SU-DHL-6 (cell line): ENCODE measurements around the gene GDF7.

Experiments
- CTCF ChIP-seq: fragments of 200-600 bp; sonication (generic); IDR thresholded peaks from one replicate; pipeline ENCODE4 v1.5.1; 2017; ENCODE audit warnings: antibody characterized with exemption, mild to moderate bottlenecking, low read length, moderate library complexity; ENCODE audit not compliant: insufficient read depth, poor library complexity, severe bottlenecking
- EZH2phosphoT487 ChIP-seq: fragments of 200-600 bp; sonication (generic), shearing (Covaris generic); conservative IDR thresholded peaks from 2 replicates; pipeline ENCODE4 v1.6.1; 2018; ENCODE audit warnings: mild to moderate bottlenecking, antibody characterized with exemption, low read length, moderate library complexity, mixed read lengths

- TF ChIP-seq CTCF (no peak), EZH2phosphoT487 (no peak)
Observed at GRCh38 chr2:20697322-20697934, 30.5 kb downstream of the GDF7 start.
